ENCODE results near the gene KITLG.

DNA sequence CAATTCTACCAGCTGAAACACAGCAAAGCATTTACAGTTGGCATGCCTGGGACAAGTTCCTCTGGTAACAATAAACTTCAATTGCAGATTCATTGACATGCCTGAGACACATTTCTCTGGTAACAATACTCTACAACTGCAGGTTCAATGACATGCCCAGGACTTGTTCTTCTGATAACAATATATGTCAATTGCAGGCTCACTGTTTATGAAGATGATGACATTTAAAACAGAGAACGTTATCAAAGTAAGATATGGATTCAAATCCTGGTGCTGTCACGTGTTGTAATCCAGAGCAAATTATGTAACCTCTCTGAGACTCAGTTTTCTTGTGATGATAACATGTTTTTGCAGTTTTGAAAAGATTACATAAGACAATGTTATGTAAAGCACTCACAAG lies 20.5 kb downstream of the KITLG start:
- TF ChIP-seq, protein P1, sequence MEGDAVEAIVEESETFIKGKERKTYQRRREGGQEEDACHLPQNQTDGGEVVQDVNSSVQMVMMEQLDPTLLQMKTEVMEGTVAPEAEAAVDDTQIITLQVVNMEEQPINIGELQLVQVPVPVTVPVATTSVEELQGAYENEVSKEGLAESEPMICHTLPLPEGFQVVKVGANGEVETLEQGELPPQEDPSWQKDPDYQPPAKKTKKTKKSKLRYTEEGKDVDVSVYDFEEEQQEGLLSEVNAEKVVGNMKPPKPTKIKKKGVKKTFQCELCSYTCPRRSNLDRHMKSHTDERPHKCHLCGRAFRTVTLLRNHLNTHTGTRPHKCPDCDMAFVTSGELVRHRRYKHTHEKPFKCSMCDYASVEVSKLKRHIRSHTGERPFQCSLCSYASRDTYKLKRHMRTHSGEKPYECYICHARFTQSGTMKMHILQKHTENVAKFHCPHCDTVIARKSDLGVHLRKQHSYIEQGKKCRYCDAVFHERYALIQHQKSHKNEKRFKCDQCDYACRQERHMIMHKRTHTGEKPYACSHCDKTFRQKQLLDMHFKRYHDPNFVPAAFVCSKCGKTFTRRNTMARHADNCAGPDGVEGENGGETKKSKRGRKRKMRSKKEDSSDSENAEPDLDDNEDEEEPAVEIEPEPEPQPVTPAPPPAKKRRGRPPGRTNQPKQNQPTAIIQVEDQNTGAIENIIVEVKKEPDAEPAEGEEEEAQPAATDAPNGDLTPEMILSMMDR (IDR thresholded peaks at IDR 0.05; ENCODE audit: insufficient read depth, low read depth, low read length), result no peak
- no peak for TF ChIP-seq EZH2 (IDR thresholded peaks at IDR 0.05; ENCODE audit: insufficient read depth, low read length)

All from astrocyte (in vitro differentiated cells and primary cell).